HK-2 (cell line): Measurements from ENCODE around the gene PPM1E.
"Not testable (repeated sequence)": the region's sequence is repeated elsewhere in the genome, so short reads cannot be mapped to it uniquely, and the experiment has no call there.

Experiments used
- DNase-seq: peaks from one replicate; pipeline ENCODE4 v3.0.0-alpha.2; 2018; ENCODE audit not compliant: unreplicated experiment

The PPM1E gene

GRCh38 chr17:58840820-58841612, 85.4 kb downstream of the PPM1E start:
- no peak for DNase-seq

DNA sequence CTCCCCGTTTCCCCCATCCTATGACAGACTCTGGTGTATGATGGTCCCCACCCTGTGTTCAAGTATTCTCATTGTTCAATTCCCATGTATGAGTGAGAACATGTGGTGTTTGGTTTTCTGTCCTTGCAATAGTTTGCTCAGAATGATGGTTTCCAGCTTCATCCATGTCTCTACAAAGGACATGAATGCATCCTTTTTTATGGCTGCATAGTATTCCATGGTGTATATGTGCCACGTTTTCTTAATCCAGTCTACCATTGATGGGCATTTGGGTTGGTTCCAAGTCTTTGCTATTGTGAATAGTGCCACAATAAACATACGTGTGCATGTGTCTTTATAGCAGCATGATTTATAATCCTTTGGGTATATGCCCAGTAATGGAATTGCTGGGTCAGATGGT, 90.8 kb downstream of the PPM1E start:
- DNase-seq: not testable (repeated sequence)

GRCh38 chr17:58850106-58850505, 94.5 kb downstream of the PPM1E start:
- DNase-seq: not testable (repeated sequence)

GRCh38 chr17:58865301-58865700, 109.6 kb downstream of the PPM1E start:
- no peak for DNase-seq

DNA sequence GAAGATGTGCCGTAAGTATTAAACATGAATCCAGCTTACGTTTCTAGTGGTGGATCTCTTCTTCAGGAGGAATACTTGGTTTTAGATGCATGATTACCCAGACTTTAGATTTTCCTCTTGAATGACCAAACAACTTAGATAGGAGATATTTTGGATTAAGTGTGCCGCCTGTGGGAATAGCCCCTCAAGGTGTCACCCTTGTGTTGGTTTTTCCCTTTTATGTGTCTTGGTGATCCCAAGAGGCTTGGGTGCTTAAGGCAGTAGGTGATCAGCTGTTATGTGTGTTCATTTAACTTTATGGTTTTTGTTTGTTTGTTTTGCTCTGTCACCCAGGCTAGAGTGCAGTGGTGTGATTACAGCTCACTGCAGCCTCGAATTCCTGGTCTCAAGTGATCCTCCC, 115.1 kb downstream of the PPM1E start:
- DNase-seq: no peak

- no peak for DNase-seq
These were observed 118.3 kb downstream of the PPM1E start for GRCh38 chr17:58873926-58874325.

DNA sequence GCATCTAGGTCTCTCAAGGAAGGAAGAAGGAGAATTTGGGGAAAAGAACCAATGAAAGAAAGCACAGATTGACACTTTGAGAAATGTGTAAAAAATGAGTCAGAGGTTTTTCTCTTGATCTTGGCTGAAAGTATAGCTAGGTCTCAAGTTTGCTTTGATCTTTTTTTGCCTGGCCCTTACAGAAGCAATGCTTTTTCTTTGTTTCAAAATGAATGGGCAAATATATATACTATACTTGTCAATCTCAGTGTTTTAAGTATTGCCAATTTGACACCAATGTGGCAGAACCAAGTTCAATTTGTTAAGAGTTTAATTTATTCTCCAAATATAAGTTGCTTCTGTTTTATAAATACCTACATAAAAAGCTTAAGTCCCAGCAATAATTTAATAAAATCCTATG, 119.6 kb downstream of the PPM1E start:
- no peak for DNase-seq

DNA sequence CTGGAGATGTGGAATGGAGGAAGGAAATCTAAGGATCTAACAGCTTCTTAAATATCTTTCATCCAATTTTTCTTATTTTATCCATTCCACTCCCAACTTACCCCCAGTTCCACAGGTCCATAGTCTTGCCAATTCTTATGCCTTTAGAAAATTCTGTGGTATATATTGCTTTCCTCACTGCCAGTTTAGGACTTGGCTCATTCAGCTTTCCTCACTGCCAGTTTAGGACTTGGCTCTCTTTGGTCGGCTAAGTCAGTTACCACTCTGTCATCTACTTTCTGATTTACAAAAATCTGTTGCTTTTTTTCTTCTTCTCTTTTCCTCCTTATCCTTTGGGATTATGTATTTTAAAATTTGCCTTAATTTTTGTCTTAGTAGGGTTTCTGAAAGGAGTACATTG, 128.5 kb downstream of the PPM1E start:
- no peak for DNase-seq

- DNase-seq: no peak
These were observed 130.9 kb downstream of the PPM1E start for GRCh38 chr17:58886514-58886913.

DNA sequence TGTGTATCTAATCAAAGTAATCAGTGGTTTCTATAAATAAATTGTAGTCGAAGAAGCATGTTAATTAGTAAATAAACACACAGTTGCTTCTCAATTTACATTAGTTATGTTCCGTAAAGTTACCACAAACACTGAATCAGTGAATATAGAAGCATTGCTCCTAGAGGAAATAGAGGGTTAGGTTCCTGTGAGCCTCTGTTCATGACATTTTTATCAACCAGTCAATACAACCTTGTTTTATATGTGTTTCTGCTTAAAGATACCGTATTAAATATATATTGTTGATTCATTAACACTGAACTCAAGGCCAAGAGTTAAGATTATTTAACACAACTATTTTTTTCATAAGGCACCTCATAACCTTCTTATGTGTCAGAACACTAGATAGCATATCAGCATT, 134.3 kb downstream of the PPM1E start:
- no peak for DNase-seq

DNA sequence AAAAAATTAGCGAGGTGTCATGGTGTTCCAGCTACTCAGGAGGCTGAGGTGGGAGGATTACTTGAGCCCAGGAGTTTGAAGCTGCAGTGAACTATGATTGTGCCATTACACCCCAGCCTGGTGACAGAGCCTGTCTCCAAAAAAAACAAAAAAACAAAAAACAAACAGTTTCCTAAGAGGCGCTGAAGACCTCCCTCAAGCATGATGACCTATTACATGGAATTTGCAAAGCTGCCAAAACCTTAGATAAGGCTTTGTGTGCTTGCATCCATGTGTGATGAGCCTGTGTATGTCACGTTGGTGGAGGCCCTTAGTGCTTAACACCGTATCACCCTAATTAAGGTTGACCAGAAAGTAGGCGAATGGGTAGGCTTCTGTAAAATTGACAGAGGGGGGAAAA, 143.5 kb downstream of the PPM1E start:
- DNase-seq: no peak

- DNase-seq: no peak
These were observed 146.7 kb downstream of the PPM1E start for GRCh38 chr17:58902322-58902721.

DNA sequence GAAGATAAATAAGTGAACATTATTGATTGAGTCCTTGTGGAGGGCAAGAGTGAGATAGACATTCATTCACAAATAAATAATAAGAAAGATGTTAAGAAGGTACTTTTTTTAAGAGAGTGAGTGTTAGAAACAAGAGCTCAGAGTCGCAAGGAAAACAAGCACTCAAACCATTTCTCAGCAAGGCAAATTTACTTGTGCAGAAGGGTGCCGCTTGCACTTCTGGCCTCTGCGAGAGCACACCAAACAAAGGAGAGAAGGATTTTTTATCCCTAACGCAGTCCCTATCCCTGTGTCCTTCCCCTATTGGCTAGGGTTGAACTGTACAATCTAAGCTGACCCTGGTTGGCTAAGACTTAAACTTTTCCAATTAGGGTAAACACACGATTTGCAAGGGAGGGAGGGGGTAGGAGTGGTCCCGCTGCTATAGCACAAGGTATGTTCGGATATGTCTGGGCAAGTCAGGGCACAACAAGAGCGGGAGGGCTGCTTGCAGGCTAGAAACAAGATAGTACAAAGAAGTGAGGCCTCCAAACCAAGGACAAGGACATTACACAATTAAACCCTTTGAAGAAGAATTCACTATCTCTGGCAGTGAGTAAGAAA, 156.2 kb downstream of the PPM1E start:
- DNase-seq: no peak

DNA sequence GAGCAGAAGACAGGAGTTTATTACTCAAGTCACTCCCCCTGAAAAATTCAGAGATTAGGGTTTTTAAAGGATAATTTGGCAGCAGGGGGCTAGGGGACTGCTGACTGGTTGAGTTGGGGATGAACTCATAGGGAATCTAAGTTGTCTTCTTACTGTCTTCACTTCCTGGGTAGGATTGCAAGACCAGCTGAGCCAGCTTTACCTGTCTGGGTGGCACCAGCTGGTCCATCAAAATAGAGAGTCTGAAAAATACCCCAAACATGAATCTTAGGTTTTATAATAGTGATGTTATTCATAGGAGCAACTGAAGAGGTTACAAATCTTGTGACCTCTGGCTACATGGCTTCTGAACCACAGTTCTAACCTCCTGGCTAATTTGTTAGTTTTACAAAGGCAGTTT, 157.9 kb downstream of the PPM1E start:
- DNase-seq: no peak

GRCh38 chr17:58913971-58914769, 158.5 kb downstream of the PPM1E start:
- no peak for DNase-seq

GRCh38 chr17:58917228-58917627, 161.6 kb downstream of the PPM1E start:
- no peak for DNase-seq

DNA sequence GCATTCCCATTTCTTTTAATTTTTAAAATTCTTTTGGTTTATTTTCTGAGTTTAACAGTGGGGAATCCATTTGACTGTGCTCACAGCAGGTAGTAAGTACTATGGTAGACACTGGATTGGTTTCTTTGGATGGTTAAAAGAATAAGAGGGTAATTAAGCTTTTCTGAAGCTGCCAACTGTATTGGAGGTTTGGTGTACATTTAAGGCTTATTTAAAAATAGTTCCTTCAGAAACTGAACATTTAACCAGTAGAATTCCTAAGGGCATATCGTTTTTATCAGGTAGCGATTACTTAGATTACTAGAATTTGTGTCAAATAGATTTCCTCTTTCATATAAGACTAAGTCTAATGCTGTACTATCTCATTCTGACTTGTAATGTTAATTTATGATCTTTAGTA, 162.4 kb downstream of the PPM1E start:
- DNase-seq: no peak

- no peak for DNase-seq
These were observed 163.2 kb downstream of the PPM1E start for GRCh38 chr17:58918884-58919283.

GRCh38 chr17:58920773-58921172, 165.1 kb downstream of the PPM1E start:
- no peak for DNase-seq

- no peak for DNase-seq
These were observed 177.3 kb downstream of the PPM1E start for GRCh38 chr17:58932956-58933355.

- no peak for DNase-seq
These were observed 180.6 kb downstream of the PPM1E start for GRCh38 chr17:58936295-58936694.

- DNase-seq: no peak
These were observed 188.5 kb downstream of the PPM1E start for GRCh38 chr17:58944166-58944565.

- DNase-seq: no peak
These were observed 191.8 kb downstream of the PPM1E start for GRCh38 chr17:58947411-58947810.
